Activated CD8-positive, alpha-beta memory T cell treated with anti-CD3 and anti-CD28 coated beads, Interleukin-2, amount 50 U/mL, for 48 hours (primary cell): ENCODE data around the gene ZNF28.
"Not testable (repeated sequence)": the region's sequence is repeated elsewhere in the genome, so short reads cannot be mapped to it uniquely, and the experiment has no call there.

Source experiments
- DNase-seq: peaks from one replicate; pipeline ENCODE4 v3.0.0-alpha.2; 2020

Gene ZNF28

DNA sequence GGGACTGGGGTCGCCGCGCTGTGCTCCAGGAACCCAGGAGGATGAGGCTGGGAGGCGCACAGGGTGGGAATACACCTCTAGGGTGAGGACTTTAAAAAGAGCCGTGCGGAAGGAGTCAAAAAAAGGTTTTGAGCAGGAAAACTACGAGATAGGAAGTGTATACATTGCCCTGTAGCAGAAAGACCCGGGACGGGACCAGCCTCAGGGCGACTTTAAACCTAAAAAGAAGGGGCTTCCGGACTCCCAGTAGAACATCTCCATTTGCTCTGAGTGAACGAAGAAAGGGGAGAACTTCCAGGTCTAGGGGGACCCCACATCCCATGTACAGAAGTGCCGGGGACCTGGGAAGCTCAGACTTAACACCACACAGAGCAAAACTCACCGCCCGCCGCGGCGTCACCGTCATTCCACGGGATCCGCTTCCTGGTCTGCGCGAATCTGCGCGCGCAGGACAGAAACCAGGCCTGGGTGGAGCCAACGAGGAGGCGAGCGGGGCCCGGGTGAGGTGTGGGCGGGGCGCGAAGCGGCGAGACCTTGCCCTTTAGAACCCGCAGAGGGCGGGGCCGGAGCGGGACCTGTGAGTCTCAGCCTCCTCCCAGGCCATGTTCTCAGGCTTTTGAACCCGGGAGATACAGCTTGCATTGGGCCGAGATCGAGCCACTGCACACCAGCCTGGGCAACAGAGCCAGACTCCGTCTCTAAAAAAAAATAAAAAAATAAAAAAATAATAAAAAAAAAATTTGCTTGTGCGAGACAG, at the start of gene ZNF28:
TSS of gene ZNF28 (minus strand) at position 430 of the 757 bp plus-strand sequence. CDS start 3,675 bp downstream, outside the sequence.
- peak; percentile 78 for DNase-seq

DNA sequence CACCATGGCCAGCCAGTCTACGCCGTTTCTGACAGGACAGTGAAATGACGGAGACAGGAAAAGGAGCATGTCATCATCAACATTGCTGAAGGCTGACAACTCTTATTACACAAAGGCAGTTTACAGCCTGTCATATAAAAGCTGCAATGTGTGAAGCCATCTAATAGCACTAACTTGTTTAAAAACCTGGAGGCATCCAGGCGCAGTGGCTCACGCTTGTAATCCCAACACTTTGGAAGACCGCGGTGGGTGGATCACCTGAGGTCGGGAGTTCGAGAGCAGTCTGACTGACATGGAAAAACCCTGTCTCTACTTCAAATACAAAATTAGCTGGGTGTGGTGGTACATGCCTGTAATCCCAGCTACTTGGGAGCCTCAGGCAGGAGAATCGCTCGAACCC, 46.6 kb upstream of the ZNF28 start:
- DNase-seq = not testable (repeated sequence)

GRCh38 chr19:52857378-52858191, 36.2 kb upstream of the ZNF28 start, which contains the start of gene ZNF468:
Gene ZNF468, minus strand, starts transcription at chr19:52857619. Its CDS starts 3,347 bp downstream, at chr19:52854272.
- DNase-seq = peak; percentile 82

GRCh38 chr19:52856540-52857377, 35.3 kb upstream of the ZNF28 start:
- not testable (repeated sequence) for DNase-seq

- DNase-seq = not testable (repeated sequence)
Measured at GRCh38 chr19:52847352-52847751, 25.9 kb upstream of the ZNF28 start.

DNA sequence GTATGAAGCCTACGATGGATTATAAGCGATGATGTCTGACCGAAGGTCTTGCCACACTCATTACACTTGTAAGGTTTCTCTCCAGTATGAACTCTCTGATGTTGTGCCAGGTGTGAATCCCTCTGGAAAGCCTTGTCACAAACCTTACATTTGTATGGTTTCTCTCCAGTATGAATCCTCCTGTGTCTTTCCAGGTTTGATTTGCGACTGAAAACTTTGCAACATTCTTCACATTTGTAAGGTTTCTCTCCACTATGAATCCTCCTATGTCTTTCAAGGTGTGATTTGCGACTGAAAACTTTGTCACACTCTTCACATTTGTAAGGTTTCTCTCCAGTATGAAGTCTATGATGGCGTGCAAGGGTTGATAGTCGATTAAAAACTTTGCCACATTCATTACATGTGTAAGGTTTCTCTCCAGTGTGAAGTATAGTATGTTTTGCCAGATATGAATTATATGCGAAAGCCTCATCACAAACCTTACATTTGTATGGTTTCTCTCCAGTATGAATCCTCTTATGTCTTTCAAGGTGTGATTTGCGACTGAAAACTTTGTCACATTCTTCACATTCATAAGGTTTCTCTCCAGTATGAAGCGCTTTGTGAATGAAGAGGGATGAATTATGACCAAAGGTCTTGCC, 19.5 kb upstream of the ZNF28 start:
- not testable (repeated sequence) for DNase-seq

DNA sequence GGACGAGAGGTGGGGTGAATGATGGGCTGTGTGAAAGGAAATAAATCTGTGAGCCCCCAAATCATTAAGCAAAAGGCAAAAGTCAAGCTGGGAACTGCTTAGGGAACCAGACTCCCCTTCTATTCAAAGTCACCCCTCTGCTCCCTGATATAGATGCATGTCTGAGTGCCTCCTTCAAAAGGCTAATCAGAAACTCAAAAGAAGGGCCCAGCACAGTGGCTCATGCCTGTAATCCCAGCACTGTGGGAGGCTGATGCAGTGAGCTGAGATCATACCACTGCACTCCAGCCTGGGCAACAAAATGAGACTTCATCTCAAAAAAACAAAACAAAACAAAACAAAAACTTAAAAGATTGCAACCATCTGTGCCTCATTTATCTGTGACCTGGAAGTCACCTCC, 12.9 kb upstream of the ZNF28 start:
- DNase-seq = not testable (repeated sequence)

GRCh38 chr19:52833541-52833940, 12.1 kb upstream of the ZNF28 start:
- DNase-seq = not testable (repeated sequence)

GRCh38 chr19:52829866-52830265, 8.4 kb upstream of the ZNF28 start:
- DNase-seq = not testable (repeated sequence)

GRCh38 chr19:52825765-52826164, 4.3 kb upstream of the ZNF28 start:
- no peak for DNase-seq

DNA sequence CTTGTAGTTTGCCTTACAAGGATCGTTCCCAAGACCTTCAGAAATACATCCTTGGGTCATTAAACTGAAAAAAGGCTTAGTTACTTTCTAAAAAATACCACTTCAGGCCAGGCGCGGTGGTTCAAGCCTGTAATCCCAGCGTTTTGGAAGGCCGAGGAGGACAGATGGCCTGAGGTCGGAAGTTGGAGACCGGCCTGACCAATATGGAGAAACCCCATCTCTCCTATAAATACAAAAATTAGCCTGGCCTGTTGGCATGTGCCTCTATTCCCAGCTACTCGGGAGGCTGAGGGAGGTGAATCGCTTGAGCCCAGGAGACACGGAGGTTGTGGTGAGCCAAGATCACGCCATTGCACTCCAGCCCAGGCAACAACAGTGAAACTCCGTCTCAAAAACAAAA, 2.2 kb upstream of the ZNF28 start:
- no peak for DNase-seq

- DNase-seq = peak; percentile 68
Measured at GRCh38 chr19:52820472-52821203, 795 bp downstream of the ZNF28 start.

DNA sequence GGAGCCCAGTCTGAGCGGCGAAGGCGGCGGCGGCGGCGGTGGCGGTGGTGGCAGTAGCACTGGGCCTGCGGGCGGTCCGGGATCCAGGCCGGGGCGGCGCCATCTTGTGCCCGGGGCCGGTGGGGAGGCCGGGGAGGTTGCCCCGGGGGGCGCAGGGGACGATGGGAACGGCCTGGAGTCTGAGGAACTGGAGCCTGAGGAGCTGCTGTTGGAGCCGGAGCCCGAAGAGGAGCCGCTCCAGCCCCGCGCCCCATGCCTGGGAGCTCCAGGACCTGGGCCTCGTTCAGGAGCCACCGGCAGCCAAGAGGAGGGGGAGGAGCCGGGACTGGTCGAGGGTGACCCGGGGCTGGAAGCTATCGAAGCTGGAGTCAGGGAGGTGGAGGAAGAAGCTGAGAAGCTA, 11.6 kb downstream of the ZNF28 start:
- DNase-seq = no peak

- DNase-seq = not testable (repeated sequence)
Measured at GRCh38 chr19:52799950-52800640, 21.3 kb downstream of the ZNF28 start.

DNA sequence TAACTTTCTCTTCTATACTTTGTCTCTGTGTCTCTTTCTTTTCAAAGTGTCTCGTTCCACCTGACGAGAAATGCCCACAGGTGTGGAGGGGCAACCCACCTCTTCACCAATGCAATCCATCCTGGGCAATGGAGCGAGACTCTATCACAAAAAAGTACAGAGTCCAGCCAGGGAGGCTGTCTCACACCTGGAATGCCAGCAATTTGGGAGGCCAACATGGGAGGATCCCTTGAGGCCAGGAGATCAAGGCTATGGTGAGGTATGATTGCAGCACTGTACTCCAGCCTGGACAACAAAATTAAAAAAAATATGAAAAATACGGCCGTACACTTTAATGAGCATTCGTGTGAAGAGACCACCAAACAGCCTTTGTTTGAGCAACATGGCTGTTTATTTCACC, 32.0 kb downstream of the ZNF28 start:
- DNase-seq = no peak

- peak; percentile 86 for DNase-seq
Measured at GRCh38 chr19:52786464-52787354, 34.7 kb downstream of the ZNF28 start, which contains the start of gene ZNF600. Gene ZNF600, minus strand, starts transcription at chr19:52786791. Its CDS starts 7,903 bp downstream, at chr19:52778888.

GRCh38 chr19:52786078-52786463, 35.4 kb downstream of the ZNF28 start:
- DNase-seq = peak; percentile 52

GRCh38 chr19:52785506-52785905, 35.9 kb downstream of the ZNF28 start:
- no peak for DNase-seq

DNA sequence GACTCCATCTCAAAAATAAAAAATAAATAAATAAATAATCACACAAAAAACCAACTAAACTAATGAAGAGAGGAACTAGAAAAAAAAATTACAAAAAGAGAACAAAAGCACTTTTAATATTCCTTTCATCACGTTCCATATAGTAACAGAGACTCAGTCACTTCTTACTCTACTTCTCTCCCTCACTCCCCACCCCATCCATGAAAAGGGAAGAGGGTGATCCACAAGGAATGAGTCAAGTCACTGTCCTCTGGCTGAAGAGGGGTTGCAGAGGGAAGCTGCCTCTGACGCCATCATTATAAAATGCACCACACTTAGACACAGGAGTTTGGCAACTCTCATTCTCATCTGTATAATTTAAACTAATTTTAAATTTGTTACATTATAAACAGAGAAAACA, 38.6 kb downstream of the ZNF28 start:
- DNase-seq = not testable (repeated sequence)

GRCh38 chr19:52778811-52779210, 42.6 kb downstream of the ZNF28 start:
- peak; percentile 51 for DNase-seq
